Putamen (tissue), 1 donor: ENCODE results near the gene ULK3.

ENCODE experiments used
- DNase-seq: peaks from one replicate; pipeline ENCODE4 v3.0.0-alpha.2; 2016; ENCODE audit warnings: low spot score

The ULK3 gene

DNA sequence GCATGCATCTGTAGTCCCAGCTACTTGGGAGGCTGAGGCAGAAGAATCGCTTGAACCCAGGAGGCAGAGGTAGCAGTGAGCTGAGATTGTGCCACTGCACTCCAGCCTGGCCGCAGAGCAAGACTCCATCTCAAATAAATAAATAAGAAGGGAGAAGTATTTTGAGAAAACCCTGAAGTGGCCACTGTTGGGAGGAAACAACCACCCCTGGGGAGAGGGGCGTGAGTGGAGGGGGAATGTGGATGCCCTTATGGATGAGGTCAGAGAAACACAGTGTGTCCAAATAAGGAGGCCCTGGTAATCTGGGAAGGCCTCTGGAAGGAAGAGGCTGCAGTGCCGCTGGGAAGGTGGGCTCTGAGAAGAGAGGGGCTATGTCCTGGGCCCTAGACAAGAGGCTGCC, 20.7 kb downstream of the ULK3 start:
- DNase-seq = no peak

DNA sequence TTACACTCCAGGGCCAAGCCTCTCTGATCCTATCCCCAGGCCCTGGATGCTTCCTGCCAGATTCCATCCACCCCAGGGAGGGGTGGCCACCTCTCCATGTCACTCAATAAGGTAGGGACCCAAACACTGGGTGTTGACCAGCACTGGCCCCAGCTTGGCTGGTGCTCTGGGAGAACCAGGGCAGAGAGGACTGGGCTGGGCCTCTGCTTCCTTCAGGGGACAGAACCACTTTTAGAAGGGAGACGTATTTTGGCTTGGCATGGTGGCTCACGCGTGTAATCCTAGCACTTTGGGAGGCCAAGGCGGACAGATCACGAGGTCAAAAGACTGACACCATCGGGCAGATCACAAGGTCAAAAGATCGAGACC, 21.2 kb downstream of the ULK3 start:
- no peak for DNase-seq

DNA sequence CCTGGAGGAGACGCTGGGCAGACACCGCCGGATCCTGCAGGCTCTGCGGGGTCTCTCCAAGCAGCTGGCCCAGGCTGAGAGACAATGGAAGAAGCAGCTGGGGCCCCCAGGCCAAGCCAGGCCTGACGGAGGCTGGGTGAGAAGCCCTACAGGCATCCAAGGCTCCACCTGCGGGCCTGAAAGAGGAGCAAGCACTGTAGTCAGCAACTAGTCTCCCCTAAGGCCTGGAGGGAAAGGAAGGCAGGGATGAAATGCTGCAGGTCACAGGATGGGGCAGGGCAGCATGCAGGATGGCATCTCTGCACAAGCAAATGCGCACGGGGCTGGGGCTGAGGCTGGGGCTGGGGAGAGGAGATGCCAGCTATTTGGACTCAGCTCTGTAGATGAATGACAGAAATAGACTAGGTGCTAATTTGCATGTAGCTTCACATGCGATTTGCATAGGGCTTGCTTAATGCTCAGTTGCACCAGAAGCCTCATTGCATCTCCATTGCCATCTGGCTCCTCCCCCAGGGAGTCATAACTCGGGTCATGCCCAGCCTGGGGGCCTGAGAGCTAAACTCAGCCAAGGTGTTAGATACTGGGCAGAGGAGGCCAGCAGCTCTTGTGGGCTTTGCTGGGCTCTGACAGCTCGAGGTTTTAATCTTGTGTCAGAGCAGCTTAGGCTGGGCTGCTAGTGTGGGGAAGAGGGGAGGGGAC, 21.7 kb downstream of the ULK3 start:
- DNase-seq = no peak

DNA sequence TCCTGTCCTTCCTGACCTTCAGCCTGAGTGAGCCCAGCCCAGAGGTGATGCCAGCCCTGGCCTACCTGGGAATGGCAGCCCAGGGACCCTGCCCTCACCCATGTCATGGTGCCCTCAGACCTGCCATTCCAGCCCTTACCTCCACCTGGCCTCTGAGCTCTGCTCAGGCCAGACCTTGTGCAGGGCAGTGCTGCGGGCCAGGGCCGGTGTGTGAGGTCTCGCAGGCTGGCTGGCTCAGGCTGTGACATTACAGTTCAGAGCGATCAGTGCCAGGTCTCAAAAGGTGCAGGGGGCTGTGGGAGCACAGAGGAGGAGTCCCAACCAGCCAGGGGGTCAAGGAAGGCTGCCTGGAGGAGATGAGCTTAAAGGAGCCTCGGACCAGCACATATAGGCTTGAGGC, 22.9 kb downstream of the ULK3 start:
- no peak for DNase-seq

DNA sequence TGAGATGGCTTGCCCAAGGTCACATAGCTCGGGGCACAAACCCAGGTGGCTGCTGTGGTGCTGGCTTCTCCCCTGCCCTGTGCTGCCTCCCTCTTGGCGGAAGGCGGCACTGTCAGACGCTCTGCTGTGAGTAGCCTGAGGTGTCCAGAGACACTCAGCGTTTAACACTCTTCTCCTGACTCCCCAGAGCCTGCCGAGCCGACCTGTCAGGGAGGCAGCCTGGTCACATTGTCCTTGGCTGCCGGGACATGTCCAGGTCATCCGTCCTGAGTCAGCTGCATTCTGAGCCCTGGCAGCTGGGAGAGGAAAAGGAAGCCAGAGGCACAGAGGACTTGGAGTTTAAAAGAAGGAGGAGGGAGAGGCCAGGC, 25.6 kb downstream of the ULK3 start:
- no peak for DNase-seq

DNA sequence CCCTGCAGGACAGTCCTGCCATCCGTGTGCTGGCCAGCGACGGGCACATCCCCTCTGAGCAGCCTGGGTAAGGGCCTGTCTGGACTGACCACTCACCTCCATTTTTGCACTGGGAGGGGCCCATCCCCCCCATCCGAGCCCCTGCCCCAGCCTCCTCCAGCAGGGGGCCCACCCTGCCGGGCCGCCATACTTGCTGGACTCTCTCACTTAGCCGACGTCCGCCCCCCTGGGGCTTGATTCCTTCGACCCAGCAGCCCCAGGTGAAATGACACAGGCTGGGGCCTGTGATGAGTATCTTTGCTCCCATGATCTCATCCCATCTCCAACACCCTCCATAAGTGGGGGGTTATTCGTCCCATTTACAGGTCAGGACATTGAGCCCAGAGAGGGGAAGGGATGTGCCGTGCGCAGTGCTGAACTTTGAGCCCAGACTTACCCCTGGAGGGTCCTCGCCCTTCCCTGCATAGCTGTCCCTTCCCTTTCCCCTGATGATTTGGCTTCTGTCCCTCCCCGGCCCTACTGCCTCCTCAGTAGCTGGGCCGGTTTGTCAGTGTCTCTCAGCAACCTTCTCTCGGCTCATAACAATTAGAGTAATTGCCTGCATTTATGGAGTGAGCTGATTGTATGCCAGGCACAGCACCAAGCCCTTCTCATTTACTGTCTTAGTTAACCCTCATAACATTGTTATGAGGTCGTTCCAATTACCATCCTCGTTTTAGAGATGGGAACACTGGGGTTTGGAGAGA, 26.2 kb downstream of the ULK3 start:
- no peak for DNase-seq

DNA sequence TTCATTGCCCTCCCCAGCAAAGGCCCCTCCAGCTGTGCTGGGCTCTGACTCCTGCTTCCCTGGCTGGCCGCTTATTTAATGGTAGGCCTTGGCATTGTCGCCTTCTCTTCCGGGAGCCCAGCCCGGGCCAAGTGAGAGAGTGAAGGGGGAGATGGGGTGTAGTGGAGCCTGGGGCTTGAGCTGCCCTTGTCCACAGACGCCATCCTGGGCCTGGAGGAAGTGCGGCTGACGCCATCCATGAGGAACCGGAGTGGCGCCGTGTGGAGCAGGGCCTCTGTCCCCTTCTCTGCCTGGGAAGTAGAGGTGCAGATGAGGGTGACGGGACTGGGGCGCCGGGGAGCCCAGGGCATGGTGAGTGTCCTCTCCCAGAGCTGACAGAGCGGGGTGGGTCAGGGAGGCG, 27.0 kb downstream of the ULK3 start:
- no peak for DNase-seq

DNA sequence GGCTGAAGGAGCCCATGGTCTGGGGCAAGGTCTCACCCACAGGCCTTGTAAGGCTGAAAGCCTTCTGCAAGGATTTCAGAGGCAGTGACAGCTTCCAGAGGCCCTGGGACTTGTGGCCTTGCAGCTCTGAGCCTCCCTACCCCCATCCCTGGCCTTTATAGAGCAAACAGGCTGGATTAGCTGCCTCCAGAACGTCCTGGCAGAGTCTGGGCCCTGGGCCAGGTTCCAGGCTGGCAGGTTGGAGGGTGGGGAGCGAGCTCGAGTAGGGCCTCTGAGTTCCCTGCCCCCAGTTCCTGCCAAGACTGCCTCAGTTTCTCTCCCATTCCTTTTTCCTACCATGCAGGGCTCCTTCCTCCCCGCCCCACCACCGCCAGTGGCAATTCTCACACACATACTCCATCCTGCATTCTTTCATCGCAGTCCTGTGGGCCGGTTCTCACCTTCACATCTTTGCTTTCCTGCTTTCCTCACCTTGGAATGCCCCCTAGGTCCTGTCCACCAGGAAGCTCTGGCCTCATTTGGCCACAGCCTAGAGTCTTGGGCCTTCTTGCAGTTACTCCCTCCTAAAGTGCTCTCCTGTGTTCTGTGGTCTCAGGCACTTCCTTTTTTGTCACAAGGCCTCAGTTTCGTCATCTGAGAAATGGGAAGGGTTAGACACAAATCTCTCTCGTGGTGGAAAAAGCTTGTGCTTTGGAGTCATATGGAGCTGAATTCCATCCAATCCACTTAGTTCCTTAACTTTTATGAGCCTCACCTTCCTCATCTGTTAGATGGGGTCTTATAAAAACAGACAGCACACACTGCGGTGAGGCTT, 27.6 kb downstream of the ULK3 start:
- DNase-seq = no peak

DNA sequence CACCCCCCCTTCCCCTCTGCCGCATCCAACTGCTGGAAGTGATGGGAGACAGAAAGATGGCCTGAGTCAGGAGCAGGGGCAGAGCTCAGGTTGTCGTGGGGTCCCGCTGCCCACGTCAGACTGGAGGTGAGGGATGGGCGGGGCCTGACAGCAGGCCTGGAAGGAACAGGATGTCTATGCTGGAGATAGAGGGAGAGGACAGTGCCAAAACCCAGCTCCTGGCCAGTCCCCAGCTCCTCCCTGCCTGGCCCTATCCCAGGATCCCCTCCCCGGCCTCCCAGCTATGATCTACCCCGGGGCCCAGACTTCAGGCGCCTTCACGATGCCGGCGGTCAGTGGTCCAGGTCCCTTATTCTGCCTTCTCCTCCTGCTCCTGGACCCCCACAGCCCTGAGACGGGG, 30.4 kb downstream of the ULK3 start, which contains the start of gene LMAN1L:
LMAN1L (plus strand) TSS at position 303 of the 400 bp plus-strand sequence; CDS start at position 323, 20 bp downstream.
- no peak for DNase-seq

DNA sequence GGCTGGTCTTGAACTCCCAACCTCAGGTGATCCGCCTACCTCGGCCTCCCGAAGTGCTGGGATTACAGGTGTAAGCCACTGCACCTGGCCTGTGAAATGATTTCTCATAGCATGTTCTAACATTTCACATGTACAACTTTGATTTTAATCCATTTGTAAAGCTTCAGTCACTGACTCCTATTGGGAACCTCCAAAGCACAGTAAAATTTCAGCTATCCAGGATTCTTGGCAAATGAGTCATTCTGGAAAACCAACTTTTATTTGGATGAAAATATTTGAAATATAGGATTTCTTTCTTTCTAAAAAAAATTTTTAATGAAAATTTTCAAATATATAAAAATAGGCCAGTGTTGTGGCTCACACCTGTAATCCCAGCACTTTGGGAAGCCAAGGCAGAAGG, 33.0 kb downstream of the ULK3 start:
- DNase-seq = no peak

DNA sequence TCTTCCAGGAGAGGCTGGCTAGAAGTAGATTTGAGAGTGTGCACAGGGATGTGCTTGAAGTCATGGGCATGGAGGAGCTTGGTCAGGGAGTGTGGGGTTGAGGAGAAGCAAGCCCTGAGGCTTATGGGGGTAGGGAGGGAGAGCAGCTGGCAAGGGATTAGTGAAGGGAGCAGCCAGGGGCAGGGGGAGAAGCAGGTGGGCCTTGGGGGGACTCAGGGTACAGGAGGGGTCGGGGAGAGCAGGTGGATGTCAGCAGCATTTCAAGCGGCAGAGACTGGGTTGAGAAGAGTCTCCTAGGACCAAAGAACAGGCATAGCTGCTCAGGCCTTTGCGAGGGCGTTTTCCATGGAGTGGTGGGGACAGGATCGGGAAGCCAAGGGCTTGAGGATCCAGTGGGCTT, 33.7 kb downstream of the ULK3 start:
- no peak for DNase-seq

DNA sequence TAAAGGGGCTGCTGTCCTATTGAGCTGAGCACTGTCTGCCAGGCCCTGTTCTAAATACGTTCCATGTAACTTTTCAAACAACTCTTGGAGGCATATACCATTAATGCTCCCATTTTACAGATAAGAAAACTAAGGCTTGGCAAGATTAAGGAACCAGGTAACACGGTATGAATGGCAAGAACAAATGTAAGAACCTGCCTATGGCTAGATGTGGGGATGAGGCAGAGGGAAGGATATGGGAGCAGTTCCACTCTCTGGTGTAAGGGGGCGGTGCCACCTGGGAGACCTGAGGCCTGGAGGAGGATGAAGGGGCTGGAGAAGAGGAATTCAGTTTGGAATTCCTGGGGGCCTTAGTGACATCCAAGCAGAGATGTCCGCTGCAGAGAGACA, 34.1 kb downstream of the ULK3 start:
- DNase-seq = no peak

DNA sequence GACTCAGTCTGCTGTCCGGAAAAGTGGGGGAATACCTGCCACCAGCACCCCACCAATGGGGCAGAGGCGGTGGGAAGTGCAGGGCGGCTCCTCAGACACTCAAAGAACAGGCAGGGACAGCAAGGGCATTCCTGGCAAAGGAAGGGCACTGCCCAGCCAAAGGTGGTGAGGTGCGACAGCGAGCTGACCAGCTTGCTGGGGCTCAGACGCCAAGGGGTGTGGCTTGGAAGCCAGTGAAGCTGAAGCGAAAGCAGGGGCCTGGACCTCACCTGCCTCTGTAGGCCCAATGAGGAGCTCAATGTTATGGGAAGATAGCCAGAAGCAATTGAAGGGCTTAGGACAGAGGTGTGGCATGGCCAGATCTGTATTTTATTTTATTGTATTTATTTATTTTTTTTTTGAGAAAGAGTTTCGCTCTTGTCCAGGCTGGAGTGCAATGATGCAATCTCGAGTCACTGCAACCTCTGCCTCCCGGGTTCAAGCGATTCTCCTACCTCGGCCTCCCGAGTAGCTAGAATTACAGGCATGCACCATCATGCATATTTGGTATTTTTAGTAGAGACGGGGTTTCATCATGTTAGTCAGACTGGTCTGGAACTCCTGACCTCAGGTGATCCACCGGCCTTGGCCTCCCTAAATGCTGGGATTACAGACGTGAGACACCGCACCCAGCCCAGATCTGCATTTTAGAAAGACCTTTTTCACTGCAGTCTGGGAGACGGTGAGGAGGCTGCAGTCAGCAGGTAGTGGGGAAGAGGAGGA, 34.7 kb downstream of the ULK3 start:
- no peak for DNase-seq

DNA sequence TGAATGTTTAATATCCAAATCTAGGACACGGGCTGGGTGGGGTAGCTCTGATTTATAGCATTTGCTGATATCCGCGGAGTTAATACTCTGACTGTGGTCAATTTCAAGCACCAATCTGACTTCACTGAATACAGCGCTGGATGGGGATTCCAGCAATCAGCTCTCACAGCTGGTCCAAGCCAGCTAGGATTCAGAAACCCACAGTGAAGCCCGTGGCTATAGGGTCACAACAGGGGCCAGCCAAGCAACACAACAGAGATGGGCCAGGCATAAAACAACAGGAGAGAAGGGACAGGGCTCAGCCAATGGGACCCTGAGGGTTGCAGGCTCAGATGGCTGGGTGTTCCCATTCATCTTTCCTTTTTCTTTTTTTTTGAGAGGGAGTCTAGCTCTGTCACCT, 35.7 kb downstream of the ULK3 start:
- no peak for DNase-seq

DNA sequence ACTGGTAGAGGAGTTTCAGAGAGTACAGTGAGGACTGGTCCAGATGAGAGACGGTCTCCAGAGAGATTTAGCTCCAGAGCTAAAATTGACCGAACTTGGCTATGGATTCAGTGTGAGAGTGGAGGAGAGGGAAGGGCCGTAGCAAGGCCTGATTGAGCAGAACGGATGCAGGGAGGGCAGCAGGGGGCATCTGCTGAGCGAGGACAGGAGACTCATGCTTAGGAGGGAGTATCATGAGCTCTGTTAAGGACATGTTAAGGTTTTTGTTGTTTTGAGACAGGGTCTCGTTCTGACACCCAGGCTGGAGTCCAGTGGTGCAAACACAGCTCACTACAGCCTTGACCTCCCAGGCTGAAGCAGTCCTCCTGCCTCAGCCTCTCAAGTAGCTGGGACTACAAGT, 38.0 kb downstream of the ULK3 start:
- DNase-seq = no peak

DNA sequence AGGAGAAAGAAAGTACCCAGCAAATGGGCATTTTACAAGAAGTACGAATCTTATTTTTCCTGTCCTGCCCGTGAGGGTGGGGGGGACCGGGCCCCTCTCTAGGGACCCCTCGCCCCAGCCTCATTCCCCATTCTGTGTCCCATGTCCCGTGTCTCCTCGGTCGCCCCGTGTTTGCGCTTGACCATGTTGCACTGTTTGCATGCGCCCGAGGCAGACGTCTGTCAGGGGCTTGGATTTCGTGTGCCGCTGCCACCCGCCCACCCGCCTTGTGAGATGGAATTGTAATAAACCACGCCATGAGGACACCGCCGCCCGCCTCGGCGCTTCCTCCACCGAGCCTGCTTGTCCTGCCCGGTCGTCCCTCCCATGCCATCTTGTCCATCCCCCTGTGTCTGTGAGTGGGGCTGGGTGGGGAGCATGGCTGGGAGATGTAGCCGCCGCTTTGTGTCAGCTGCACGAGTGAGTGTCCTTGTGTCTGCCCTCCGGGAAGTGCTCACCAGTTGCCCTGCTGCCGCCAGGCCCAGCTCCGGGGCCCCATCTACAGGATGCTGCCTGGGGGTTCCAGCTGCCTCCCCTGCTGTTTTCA, 40.0 kb downstream of the ULK3 start:
- DNase-seq = no peak

DNA sequence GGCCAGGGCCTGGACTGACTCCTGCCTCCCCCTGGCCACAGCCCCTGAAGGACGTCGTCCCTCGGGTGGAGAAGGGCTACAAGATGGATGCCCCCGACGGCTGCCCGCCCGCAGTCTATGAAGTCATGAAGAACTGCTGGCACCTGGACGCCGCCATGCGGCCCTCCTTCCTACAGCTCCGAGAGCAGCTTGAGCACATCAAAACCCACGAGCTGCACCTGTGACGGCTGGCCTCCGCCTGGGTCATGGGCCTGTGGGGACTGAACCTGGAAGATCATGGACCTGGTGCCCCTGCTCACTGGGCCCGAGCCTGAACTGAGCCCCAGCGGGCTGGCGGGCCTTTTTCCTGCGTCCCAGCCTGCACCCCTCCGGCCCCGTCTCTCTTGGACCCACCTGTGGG, 40.7 kb downstream of the ULK3 start:
- DNase-seq = no peak

DNA sequence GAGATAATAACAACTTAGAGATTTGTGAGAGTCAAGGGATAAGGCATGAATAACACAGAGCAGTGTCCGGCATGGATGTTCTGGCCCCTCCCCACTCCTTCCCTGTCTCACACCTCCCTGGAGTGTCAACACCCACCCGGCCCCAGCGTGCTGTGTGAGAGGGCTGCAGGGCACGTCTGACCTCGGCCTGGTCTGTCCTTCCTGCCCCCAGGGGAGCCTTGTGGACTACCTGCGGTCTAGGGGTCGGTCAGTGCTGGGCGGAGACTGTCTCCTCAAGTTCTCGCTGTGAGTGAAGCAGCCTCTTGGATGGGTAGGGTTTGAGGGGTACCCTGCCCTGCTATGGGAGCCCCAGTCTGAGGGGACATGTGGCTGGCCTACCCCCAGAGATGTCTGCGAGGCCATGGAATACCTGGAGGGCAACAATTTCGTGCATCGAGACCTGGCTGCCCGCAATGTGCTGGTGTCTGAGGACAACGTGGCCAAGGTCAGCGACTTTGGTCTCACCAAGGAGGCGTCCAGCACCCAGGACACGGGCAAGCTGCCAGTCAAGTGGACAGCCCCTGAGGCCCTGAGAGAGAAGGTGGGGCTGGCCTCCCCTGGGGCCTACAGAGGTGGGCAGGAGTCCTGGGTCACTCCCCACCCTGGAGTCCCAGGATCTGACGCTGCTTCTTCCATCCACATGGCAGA, 41.5 kb downstream of the ULK3 start:
- no peak for DNase-seq

DNA sequence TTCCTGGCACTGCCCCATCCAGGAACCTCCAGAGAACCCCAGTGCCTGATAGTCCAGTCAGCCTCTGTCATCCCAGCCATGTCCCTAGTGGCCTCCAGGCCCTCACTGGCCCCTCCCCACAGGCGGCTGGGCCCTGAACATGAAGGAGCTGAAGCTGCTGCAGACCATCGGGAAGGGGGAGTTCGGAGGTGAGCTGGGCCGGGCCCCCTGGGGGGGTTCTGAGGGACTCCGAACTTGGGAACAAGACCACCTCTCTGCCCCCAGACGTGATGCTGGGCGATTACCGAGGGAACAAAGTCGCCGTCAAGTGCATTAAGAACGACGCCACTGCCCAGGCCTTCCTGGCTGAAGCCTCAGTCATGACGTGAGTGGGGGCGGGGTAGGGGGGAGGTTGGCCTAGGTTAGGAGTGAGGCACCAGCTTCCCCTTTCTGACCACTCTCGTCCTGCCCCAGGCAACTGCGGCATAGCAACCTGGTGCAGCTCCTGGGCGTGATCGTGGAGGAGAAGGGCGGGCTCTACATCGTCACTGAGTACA, 42.3 kb downstream of the ULK3 start:
- DNase-seq = no peak

DNA sequence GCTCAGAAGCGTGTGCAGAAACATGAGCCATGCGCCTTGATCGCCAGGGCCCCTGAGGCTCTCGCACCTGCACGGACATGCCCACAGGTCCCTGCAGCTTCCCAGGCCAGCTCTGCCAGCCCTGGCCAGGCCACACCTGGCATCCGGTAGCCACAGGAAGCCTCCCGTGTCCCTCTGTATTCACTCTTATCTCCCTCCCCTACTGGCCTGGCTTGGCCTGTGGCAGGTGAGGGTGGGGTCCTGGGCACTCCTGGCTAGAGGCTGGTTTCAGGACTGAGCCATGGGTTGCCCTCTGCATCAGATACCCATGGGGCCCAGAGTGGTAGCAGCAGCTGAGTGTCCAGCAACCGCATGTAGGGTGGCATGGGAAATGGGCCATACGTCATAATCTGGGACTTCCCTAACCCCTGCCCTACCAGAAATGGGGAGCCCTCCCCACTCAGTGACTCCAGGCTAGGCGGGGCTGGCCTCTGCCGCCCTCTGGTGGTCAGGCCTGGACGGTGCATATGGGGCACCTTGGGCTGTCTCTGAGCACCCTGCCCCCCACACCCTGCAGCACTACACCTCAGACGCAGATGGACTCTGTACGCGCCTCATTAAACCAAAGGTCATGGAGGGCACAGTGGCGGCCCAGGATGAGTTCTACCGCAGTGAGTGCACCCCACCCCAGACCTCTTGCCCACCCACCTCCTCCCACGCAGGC, 42.9 kb downstream of the ULK3 start:
- no peak for DNase-seq
